ENCODE results near the gene XAB2. TPM values are rescaled to one million over a fixed set of nuclear protein-coding genes. Genes with fewer than 3 reads are reported as not detected.

The XAB2 gene
- total RNA-seq, 4 donors from 2014 or later: 51.6 to 62.0 (median 54.3) TPM

- H3K36me3 ChIP-seq: no peaks in the 10 kb centered on the region
- TF ChIP-seq EP300 (IDR thresholded peaks at IDR 0.05) (no peak), POLR2A (IDR thresholded peaks at IDR 0.05) (no peak), CTCF (IDR thresholded peaks at IDR 0.05) (no peak)
- DNase-seq (ENCODE audit: low spot score in 2 of 2): no peak
- H3K4me1 ChIP-seq: peaks cover 0 to 10% (median 2%) of the 10 kb centered on the region in 4 donors
- H3K4me3 ChIP-seq: peak within 1 kb of the TSS in 2 of 4 donors; percentile 24 to 26
- H3K27me3 ChIP-seq: peaks cover 0 to 58% of the 10 kb centered on the region in 2 donors
- no peaks in the 10 kb centered on the region for H3K9me3 ChIP-seq
- H3K27ac ChIP-seq: peak within 1 kb of the TSS in 1 of 4 donors; percentile 34
- WGBS, 2 donors: 2 to 3% methylated on average over 19 to 45 of the region's 78 CpGs
Observed at GRCh38 chr19:7595466-7596133, 33.7 kb downstream of the XAB2 start, which contains the start of gene CAMSAP3. TSS of gene CAMSAP3 (plus strand) at chr19:7595863. CDS start at chr19:7596003, 140 bp downstream.

GRCh38 chr19:7590256-7590655 lies 39.1 kb downstream of the XAB2 start:
- DNase-seq (ENCODE audit: low spot score in 2 of 2): no peak
- 39 to 46% methylated on average over 6 to 7 of the region's 8 CpGs for WGBS, 2 donors

GRCh38 chr19:7589822-7590221 lies 39.5 kb downstream of the XAB2 start:
- H3K27ac ChIP-seq: no peak overlapping the region
- no peaks in the 10 kb centered on the region for H3K36me3 ChIP-seq
- no peak overlapping the region for H3K4me3 ChIP-seq
- TF ChIP-seq EP300 (IDR thresholded peaks at IDR 0.05) (no peak), CTCF (IDR thresholded peaks at IDR 0.05) (no peak), POLR2A (IDR thresholded peaks at IDR 0.05) (no peak)
- no peak for DNase-seq (ENCODE audit: low spot score in 2 of 2)
- no peaks in the 10 kb centered on the region for H3K9me3 ChIP-seq
- H3K27me3 ChIP-seq: peaks cover 0 to 22% of the 10 kb centered on the region in 2 donors
- WGBS, 2 donors: 92% methylated on average over 7 of the region's 7 CpGs
- H3K4me1 ChIP-seq: no peaks in the 10 kb centered on the region

More at GRCh38 chr19:7590256-7590655, 39.1 kb downstream of the XAB2 start:
- H3K4me1 ChIP-seq: no peaks in the 10 kb centered on the region
- H3K27me3 ChIP-seq: peaks cover 0 to 26% of the 10 kb centered on the region in 2 donors
- H3K36me3 ChIP-seq: no peaks in the 10 kb centered on the region
- H3K9me3 ChIP-seq: no peaks in the 10 kb centered on the region
- no peak overlapping the region for H3K27ac ChIP-seq
- no peak overlapping the region for H3K4me3 ChIP-seq
- no peak for TF ChIP-seq POLR2A (IDR thresholded peaks at IDR 0.05)
- TF ChIP-seq EP300 (IDR thresholded peaks at IDR 0.05): no peak
- no peak for TF ChIP-seq CTCF (IDR thresholded peaks at IDR 0.05)

- TF ChIP-seq CTCF (IDR thresholded peaks at IDR 0.05) (no peak), POLR2A (IDR thresholded peaks at IDR 0.05) (no peak), EP300 (IDR thresholded peaks at IDR 0.05) (no peak)
- no peaks in the 10 kb centered on the region for H3K9me3 ChIP-seq
- WGBS, 2 donors: 62 to 67% methylated on average over 11 of the region's 11 CpGs
- H3K27ac ChIP-seq: no peak overlapping the region
- no peaks in the 10 kb centered on the region for H3K27me3 ChIP-seq
- DNase-seq (ENCODE audit: low spot score in 2 of 2): no peak
- no peaks in the 10 kb centered on the region for H3K36me3 ChIP-seq
- H3K4me1 ChIP-seq: no peaks in the 10 kb centered on the region
- H3K4me3 ChIP-seq: no peak overlapping the region
Observed at GRCh38 chr19:7582446-7582845, 46.9 kb downstream of the XAB2 start.

- TF ChIP-seq EP300 (IDR thresholded peaks at IDR 0.05): no peak
- no peak for TF ChIP-seq CTCF (IDR thresholded peaks at IDR 0.05)
- TF ChIP-seq POLR2A (IDR thresholded peaks at IDR 0.05): no peak
- no peaks in the 10 kb centered on the region for H3K27me3 ChIP-seq
- no peak overlapping the region for H3K27ac ChIP-seq
- WGBS, 2 donors: 58% methylated on average over 6 of the region's 6 CpGs
- H3K9me3 ChIP-seq: no peaks in the 10 kb centered on the region
- no peak for DNase-seq (ENCODE audit: low spot score in 2 of 2)
- H3K4me1 ChIP-seq: no peaks in the 10 kb centered on the region
- H3K4me3 ChIP-seq: no peak overlapping the region
- no peaks in the 10 kb centered on the region for H3K36me3 ChIP-seq
Observed at GRCh38 chr19:7579182-7579581, 50.2 kb downstream of the XAB2 start.

All from tibial nerve (tissue), 4 donors.